ENCODE measurements around the gene ACOT8.
"Not testable (repeated sequence)": the region's sequence is repeated elsewhere in the genome, so short reads cannot be mapped to it uniquely, and the experiment has no call there.

The ACOT8 gene

DNA sequence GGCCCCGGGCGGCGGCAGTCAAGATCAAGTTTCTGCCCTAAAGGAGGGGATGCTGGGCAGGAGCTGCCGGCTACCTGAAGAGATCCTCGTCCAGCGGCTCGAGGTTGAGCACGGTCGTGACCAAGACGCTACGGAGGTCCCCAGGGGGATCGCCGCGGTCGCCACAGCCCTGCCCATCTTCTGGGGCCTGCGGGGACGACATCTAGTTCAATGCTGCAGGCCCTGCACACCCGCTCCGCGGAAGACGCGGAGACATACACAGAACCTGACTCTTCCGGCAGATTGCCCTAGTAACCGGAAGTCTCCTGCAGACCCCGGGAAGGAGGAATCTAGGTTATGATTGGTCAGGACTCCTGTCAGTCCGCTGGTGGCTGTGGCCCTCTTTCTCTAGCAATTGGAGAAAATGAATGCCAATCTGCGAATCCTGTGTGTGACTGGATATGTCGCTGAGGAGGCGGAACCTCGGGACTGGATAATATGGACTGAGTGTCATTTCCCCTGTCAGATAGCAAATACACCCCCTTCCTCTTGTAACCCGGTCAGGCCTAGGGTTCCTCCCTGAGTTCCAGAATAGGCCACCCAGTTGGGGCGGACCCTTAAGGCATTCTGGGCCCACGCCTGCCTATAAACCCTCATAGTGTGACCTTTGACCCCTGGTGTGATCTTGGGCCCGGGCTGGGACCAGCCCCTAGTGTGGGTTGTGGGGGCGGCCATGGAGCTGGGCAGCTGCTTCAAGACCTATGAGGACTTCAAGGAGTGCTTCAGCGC is at the start of gene ACOT8, which contains the start of gene ZSWIM3:
TSS of gene ACOT8 (minus strand) at position 279 of the 768 bp plus-strand sequence. CDS start at position 202, 77 bp downstream.
TSS of gene ZSWIM3 (plus strand) at position 501 of the 768 bp plus-strand sequence. CDS start at position 713, 212 bp downstream.
- peak; percentile 98 for DNase-seq

DNA sequence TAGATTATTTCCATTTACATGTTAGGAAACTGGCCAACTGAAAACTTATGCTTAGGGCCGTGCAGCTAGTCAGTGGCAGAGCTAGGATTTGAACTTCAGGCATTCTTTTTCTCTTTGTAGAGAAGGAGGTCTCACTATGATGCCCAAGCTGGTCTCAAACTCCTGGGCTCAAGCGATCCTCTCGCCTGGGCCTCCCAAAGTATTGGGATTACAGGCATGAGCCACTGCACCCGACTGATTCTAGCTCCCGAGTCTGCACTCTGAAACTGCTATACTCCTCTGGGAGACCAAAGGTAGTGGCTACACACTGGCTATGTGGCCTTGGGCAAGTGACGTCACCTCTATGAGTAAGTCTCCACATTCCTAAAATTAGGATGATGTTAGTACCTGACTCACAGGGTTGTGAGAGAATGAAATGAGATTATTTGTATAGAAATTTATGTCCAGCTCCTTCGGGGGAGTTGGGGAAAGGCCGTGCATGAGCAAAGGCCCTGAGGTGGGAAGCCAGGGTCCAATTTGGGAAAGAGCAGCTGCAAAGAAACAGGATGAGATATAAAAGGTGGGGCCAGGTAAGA is 48.4 kb upstream of the ACOT8 start:
- no peak for DNase-seq

DNA sequence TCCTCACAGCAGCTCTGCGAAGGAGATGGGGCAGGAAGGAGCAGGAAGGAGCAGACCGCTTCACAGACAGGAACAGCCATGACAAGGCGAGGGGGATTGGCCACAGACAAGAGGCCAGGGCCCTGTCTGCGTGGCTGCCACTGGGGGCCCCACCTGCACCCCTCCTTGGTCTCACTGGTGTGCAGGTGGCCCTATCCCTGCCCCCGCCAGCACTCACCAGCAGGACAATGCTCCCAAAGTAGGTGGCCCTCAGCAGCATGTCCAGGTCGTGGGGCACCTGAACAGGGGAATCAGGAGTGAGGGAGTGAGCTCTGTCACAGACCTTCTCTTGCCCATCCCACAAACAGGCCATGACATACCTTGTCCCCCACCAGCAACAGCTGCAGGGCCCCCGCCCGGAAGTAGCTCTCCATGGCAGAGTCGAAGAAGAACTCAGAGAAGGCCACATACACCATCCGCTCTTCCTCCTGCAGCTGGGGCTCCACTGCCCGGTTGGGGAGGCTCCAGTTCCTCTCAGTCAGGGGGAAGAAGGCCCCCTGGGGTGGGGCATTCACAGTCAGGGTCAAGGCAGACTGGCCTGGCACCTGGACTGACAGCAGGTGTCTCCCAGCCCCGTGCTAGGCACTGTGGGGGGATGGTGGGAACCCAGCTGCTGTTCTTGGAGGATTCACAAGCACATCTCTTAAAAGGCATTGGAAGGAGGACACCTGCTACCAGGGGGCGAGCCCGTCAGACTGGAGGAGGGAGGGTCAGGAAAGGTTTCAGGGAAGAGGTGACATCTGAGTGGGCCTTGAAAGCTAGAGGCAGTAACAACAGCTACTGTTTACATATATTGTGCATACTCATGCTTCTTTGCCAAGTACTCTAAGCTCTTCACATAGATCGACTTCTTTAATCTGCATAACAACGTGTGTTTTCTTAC is 47.7 kb upstream of the ACOT8 start:
- DNase-seq, result no peak

DNA sequence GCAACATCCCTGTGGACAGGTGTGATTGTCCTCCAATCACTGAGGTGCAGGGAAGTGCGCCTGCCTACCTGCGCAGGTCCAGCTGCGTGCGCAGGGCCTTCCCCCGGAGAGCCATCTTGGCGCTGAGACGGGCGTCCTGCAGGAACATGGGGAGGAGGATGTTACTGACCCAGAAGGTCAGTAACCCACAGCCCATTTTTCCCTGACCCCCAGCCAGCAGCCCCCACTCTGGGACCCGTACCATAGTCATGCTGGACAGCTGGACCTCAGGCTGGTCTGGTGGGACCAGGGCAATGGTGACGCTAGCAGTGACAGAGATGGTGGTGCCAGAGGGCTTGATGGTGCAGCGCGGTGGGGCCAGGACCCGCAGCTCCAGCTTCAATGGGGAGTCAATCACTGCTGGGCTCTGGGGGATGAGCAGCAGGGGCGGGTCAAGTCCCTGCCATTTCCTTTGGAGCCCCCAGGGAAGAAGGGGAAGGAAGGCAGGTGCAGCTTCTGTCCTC is 45.1 kb upstream of the ACOT8 start:
- no peak for DNase-seq

DNA sequence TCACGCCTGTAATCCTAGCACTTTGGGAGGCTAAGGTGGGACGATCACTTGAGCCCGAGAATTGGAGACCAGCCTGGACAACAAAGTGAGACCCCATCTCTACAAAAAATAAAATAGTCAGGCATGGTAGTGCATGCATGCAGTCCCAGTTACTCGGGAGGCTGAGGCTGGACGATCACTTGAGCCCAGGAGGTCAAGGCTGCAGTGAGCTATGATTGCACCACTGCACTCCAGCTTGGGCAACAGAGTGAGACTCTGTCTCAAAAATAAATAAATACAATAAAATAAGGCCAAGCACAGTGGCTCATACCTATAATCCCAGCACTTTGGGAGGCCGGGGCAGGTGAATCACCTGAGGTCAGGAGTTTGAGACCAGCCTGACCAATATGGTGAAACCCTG is 44.1 kb upstream of the ACOT8 start:
- not testable (repeated sequence) for DNase-seq

DNA sequence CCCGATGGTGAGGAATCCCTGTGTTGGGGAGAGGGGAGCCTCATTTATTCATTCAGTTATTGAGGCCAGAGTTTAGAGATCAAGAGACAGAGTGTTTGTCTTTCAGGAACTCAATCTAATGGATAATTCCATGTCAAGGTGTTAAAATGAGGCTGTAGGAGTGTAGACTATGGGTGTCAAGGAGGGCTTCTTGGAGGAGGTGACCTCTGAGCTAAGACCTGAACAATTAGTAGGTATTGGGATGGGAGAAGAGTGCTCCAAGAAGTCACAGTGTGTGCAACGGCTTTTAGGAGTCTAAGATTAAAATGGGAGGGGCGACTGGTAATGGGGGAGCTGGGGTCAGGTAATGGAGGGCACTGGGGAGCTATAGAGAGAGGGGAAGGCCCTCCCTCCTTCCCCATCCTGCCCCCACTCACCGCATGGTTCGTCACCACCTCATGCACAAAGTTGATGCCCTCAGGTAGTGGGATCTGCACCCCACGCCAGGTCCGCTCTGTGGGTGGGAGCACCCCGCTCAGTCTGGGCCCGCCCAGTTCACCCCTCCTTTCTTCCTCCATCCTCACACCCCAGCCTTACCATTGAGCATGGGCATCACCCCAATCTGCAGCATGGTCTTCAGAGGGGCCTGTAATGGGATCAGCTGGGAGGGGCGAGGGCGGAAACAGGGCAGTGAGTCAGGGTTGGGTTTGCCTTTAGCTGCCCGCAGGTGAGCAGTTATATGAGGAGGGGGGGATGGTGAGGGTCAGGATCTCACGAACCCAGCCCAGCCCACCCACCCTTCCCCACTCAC is 42.0 kb upstream of the ACOT8 start:
- DNase-seq, result no peak

DNA sequence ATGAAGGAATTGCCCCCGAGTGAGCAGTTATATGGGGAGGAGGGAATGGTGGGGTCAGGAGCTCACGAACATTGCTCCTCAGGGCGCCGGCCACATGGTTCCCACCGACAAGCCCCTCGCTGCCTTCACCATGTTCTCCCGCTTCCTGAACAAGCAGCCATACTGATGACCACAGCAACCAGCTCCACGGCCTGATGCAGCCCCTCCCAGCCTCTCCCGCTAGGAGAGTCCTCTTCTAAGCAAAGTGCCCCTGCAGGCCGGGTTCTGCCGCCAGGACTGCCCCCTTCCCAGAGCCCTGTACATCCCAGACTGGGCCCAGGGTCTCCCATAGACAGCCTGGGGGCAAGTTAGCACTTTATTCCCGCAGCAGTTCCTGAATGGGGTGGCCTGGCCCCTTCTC is 41.1 kb upstream of the ACOT8 start:
- no peak for DNase-seq

DNA sequence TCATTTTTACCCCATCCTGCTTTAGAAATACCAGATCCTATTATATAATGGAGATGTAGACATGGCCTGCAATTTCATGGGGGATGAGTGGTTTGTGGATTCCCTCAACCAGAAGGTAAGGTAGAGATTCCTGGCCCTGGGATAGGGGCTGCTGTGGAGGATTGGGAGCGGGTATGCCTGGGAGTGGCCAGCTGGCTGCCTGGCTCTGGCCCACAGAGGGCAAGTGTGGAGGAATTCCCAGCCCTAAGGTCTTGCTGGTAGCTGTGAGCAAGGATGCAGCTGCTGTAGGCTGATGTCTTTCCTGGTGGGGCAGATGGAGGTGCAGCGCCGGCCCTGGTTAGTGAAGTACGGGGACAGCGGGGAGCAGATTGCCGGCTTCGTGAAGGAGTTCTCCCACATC is 40.5 kb upstream of the ACOT8 start:
- no peak for DNase-seq

DNA sequence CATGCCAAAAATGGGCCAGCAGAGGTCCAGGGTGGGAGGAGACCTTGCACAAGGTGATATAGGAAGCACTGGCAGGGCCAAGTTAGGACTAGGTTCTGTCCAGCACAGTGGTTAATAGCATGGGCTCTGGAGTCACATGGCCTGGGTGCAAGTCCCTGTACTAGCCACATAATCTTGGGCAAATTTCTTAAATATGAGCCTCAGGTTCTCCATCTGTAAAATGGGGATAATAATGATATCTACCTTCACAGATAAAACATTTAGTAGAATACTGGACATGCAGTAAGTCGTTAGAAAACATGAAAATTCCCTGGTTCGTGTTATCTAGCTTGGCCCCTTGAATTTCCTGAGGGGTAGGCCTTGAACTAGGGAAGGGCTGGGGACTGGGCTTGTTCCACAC is 40.1 kb upstream of the ACOT8 start:
- DNase-seq, result no peak

DNA sequence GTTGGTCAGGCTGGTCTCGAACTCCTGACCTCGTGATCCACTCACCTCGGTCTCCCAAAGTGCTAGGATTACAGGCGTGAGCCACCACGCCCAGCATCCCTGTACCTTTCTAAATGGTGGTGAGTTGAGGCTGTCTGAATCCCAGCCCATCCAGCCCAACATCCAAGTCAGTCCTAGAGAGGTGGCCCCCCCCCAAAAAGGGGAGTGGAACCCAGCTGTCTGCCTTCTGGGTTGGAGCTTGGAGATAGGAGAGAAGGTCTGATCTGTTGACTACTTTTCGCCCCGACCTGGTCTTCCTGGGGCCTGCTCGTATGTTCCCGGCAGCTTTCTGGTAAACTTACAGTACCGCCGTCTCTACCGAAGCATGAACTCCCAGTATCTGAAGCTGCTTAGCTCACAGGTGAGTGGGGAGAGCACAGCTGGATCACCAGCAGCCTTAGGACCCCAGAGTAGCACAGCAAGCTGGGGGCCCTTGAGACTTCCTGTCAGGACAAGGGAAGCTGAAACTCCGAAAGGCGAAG is 39.5 kb upstream of the ACOT8 start:
- no peak for DNase-seq

DNA sequence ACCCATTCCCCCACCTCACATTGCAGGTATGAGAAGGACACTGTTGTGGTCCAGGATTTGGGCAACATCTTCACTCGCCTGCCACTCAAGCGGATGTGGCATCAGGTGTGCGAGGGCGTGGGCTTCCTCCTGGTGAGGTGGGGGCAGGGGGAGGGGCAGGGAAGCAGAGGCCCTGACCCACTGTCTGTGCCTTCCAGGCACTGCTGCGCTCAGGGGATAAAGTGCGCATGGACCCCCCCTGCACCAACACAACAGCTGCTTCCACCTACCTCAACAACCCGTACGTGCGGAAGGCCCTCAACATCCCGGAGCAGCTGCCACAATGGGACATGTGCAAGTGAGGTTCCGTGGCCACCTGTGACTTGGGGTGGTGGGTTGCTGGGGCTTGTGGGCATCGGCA is 37.6 kb upstream of the ACOT8 start:
- DNase-seq, result no peak

DNA sequence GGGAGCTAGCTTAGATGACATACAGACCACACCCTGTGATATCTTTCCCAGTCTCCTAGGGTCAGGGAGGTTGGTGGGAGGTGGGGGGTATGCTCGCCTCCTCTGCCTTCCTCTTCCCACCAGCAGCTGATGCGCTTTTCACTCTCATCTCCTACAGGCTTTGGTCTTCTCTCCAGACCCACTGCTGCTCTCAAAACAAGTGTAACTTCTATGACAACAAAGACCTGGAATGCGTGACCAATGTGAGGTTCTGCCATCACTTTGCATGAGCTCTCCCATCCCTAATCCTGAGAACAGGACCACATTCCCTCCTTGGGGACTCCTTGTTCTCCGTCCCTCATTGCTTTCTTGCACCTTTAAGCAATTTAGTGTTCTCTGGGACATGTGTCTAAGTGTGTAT is 36.6 kb upstream of the ACOT8 start:
- no peak for DNase-seq

DNA sequence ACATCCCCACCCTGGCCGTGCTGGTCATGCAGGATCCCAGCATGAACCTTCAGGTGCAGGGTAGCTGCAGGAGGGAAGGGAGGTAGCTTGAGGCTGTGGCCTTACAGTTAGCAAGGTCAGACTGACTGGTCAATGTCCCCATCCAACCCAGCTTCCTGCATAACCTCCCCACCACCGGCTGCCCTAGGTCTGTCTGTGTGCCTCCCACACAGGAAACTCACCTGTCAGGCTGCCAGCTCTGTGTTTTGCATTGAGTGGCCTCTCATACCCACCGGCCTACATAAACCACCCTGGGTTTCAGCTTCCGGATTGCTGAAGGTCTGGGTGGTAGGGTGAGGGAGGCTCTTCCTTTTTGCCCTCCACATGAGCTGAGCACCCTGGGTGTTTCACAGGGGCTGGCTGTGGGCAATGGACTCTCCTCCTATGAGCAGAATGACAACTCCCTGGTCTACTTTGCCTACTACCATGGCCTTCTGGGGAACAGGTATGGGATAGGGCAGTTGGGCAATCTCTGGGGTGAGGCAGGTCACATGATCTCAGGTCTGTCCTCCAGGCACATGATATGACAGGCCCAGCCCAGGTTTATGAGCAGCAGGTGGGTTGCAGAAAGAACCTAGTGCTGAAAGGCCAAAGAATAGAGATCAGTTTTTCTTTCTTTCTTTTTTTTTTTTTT is 35.8 kb upstream of the ACOT8 start:
- no peak for DNase-seq

DNA sequence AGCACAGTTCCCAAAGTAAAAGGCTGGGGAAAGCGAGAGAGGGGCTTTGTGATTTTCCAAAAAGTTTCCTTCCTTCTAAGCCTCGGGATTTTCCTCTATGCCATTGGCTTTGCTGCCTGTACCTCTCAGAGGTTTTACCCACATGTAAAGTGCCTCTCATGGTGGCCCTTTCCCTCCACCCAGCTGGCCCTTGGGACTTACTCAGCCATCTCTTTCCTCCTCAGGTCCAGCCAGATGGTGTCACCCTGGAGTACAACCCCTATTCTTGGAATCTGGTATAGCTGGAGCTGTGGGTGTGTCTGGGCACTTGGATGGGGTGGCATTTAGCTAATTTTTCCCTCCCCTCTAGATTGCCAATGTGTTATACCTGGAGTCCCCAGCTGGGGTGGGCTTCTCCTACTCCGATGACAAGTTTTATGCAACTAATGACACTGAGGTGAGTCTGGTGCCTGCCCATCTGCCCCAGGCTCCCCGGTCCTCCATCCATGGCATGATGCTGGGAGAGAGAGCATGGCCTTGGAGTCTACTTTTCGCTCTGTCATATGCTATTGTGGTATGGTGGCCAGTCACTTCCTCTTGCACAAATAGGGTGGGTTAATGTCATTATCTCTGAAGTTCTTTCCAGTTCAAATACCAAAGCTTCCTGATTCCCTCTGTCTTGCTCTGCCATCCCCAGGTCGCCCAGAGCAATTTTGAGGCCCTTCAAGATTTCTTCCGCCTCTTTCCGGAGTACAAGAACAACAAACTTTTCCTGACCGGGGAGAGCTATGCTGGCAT is 35.0 kb upstream of the ACOT8 start:
- no peak for DNase-seq

DNA sequence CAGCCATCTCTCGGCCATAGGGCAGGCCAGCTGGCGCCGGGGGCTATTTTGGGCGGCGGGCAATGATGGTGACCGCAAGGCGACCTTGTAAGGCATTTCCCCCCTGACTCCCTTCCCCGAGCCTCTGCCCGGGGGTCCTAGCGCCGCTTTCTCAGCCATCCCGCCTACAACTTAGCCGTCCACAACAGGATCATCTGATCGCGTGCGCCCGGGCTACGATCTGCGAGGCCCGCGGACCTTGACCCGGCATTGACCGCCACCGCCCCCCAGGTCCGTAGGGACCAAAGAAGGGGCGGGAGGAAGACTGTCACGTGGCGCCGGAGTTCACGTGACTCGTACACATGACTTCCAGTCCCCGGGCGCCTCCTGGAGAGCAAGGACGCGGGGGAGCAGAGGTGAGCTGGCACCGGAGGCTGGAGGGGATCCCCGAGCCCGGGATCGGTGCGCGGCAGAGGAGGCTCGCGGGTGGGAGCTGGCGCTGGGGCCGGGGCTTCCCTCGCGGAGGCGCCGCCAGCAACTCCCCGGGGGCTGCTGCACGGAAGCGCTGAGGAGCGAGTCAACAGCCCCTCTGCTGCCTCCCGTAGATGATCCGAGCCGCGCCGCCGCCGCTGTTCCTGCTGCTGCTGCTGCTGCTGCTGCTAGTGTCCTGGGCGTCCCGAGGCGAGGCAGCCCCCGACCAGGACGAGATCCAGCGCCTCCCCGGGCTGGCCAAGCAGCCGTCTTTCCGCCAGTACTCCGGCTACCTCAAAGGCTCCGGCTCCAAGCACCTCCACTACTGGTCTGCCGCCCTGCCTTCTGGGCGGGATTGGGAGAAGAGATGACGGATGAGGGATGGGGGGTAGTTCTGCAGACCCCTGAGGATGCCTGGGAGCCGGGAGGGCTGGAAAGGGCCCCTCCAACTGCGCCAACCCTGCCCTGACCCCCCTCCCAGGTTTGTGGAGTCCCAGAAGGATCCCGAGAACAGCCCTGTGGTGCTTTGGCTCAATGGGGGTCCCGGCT is 34.1 kb upstream of the ACOT8 start, which contains the start of the genes CTSA and NEURL2:
TSS of gene CTSA (plus strand) at position 351 of the 999 bp plus-strand sequence. CDS start at position 585, 234 bp downstream.
TSS of gene NEURL2 (minus strand) at position 224 of the 999 bp plus-strand sequence. CDS start at position 7, 217 bp downstream.
- peak; percentile 41 for DNase-seq

DNA sequence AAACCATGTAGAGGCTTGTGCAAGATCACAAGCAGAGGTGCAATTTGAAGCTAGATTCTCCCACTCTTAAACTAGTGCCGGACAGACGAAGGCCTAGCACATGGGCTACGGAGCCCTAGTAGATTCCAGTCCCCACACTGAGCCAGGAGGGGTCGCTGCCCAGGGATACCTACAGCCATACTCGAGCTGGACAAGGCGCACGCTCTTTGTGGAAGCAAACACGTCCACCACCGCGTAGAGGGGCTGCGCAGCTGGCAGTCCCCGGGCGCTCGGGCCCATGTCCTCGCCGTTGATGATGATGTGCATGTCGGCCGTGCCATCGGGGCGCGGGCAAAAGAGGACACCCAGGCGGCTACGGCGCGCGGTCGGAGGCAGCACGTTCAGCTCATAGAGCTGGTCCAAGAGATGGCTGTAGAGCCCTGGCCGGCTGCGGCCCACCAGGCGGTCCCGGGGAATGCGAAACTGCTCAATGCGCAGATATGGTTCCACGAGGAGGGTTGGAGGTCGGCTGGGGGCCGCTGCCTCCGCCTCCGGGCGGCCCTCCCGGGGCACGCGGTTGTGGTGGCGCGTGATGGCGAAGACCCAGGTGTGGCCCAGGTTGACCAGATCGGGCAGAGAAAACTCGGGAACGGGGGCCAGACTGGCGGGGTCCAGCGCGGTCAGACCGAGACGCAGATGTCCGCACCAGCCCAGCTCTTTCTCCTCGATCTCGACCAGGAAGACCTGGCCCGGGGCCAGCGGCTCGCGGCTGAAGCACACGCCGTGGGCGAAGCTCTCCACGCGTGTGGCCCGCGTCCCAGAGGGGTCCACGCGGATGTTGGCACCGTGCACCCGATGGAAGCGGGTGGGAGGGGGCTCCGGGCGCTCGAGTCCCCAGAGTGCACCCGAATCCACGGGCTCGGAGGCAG is 33.1 kb upstream of the ACOT8 start:
- DNase-seq, result no peak

DNA sequence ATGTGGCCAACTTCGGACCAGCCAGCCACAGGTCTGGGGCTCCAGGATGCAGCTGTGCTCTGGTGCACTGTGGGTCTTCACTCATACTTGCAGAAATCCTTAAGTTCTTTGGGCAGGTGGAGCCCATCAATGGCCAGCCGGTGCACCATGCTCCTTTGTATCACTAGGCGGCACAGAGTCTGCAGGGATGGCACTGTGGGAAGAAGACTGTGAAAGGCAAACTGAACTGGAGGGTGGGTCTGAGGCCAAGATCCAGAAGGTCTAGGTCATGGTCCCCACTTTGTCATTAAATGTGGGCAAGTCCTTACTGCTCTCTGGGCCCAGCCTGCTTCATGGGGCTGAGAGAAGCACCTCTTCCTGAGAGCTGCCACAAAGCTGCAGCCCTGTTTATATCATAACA is 31.5 kb upstream of the ACOT8 start:
- no peak for DNase-seq

DNA sequence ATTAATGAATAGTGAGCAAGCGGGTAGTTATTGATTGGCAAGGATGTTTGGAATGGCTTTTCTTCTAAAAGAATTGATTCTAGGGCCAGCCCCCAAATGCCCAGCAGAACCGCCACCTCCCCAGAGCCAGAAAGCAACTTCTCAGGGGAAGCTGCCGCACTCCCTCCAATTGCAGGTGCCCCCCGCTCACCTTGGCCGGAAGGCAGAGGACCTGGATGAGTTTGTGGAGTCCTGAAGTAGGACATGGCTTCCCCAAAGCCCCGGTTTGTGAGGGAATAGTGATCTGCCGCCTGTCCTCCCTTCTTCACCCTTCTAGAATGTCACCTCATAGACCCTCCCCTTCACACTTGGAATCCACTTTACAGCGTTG is 30.1 kb upstream of the ACOT8 start, which contains the start of gene SPATA25:
TSS of gene SPATA25 (minus strand) at position 277 of the 370 bp plus-strand sequence. CDS start at position 245, 32 bp downstream.
- DNase-seq, result no peak
